H9 (cell line): ENCODE data around the gene SRPK3. TPM values are rescaled to one million over a fixed set of nuclear protein-coding genes. Genes with fewer than 3 reads are reported as not detected.

ENCODE experiments used
- DNase-seq: peaks from one replicate; pipeline ENCODE4 v3.0.0-alpha.2; 2017
- H2AFZ ChIP-seq: one replicate; pipeline ENCODE4 v1.6.1; 2013; ENCODE audit warnings: mild to moderate bottlenecking, low read length, control low read depth, moderate library complexity
- H2AK5ac ChIP-seq: 2 replicates; pipeline ENCODE4 v1.6.1; 2013; ENCODE audit warnings: low read length, control low read depth, mixed read lengths; ENCODE audit not compliant: insufficient read length
- H2BK120ac ChIP-seq: one replicate; pipeline ENCODE4 v1.6.1; 2013; ENCODE audit warnings: low read depth, mild to moderate bottlenecking, low read length, control low read depth, inconsistent platforms; ENCODE audit not compliant: poor library complexity, severe bottlenecking
- H2BK12ac ChIP-seq: 2 replicates; pipeline ENCODE4 v1.6.1; 2013; ENCODE audit warnings: low read length, control low read depth, mixed read lengths, low read depth; ENCODE audit not compliant: insufficient read length
- H2BK15ac ChIP-seq: 2 replicates; pipeline ENCODE4 v1.6.1; 2013; ENCODE audit warnings: low read depth, low read length, control low read depth
- H2BK20ac ChIP-seq: one replicate; pipeline ENCODE4 v1.6.1; 2013; ENCODE audit warnings: low read depth, mild to moderate bottlenecking, low read length, control low read depth, inconsistent platforms; ENCODE audit not compliant: poor library complexity, severe bottlenecking
- H2BK5ac ChIP-seq: 2 replicates; pipeline ENCODE4 v1.6.1; 2013; ENCODE audit warnings: low read length, control low read depth, mixed read lengths; ENCODE audit not compliant: insufficient read length
- H3K14ac ChIP-seq: 2 replicates; pipeline ENCODE4 v1.6.1; 2013; ENCODE audit warnings: low read length, control low read depth; ENCODE audit not compliant: insufficient read depth
- H3K18ac ChIP-seq: 2 replicates; pipeline ENCODE4 v1.6.1; 2013; ENCODE audit warnings: low read depth, mild to moderate bottlenecking, mixed read lengths, low read length, control low read depth; ENCODE audit not compliant: insufficient read length
- H3K23ac ChIP-seq: 2 replicates; pipeline ENCODE4 v1.6.1; 2013; ENCODE audit warnings: low read length, control low read depth, mixed read lengths, low read depth; ENCODE audit not compliant: insufficient read length
- H3K23me2 ChIP-seq: 2 replicates; pipeline ENCODE4 v1.6.1; 2013; ENCODE audit warnings: low read depth, mild to moderate bottlenecking, mixed read lengths, low read length, control low read depth; ENCODE audit not compliant: insufficient read length, poor library complexity, severe bottlenecking
- H3K27ac ChIP-seq: 2 replicates; pipeline ENCODE4 v1.5.1; 2013; ENCODE audit warnings: low read length, control low read depth, mixed read lengths, low read depth; ENCODE audit not compliant: insufficient read length
- H3K27me3 ChIP-seq: 2 replicates; pipeline ENCODE4 v1.6.1; 2013; ENCODE audit warnings: low read length, control low read depth, inconsistent platforms; ENCODE audit not compliant: insufficient read depth
- H3K4ac ChIP-seq: 2 replicates; pipeline ENCODE4 v1.6.1; 2013; ENCODE audit warnings: low read depth, mild to moderate bottlenecking, control low read depth, inconsistent platforms, low read length, moderate library complexity
- H3K4me1 ChIP-seq: 2 replicates; pipeline ENCODE4 v1.6.1; 2013; ENCODE audit warnings: low read length, control low read depth, inconsistent platforms; ENCODE audit not compliant: insufficient read depth
- H3K4me2 ChIP-seq: 2 replicates; pipeline ENCODE4 v1.6.1; 2013; ENCODE audit warnings: low read length, control low read depth, mixed read lengths; ENCODE audit not compliant: insufficient read length, insufficient read depth
- H3K56ac ChIP-seq: 2 replicates; pipeline ENCODE4 v1.6.1; 2013; ENCODE audit warnings: low read depth, mild to moderate bottlenecking, mixed read lengths, low read length, control low read depth; ENCODE audit not compliant: insufficient read length
- H3K79me1 ChIP-seq: 2 replicates; pipeline ENCODE4 v1.6.1; 2013; ENCODE audit warnings: low read depth, mild to moderate bottlenecking, moderate library complexity, low read length, control low read depth, inconsistent platforms; ENCODE audit not compliant: insufficient read depth, poor library complexity, severe bottlenecking
- H3K79me2 ChIP-seq: 2 replicates; pipeline ENCODE4 v1.6.1; 2013; ENCODE audit warnings: low read length, control low read depth, inconsistent platforms; ENCODE audit not compliant: insufficient read depth
- H3K9ac ChIP-seq: 2 replicates; pipeline ENCODE4 v1.6.1; 2013; ENCODE audit warnings: low read length, control low read depth, mixed read lengths; ENCODE audit not compliant: insufficient read length; ENCODE audit errors: extremely low read depth
- H3K9me3 ChIP-seq: one replicate; pipeline ENCODE4 v1.6.1; 2013; ENCODE audit warnings: low read depth, low read length, inconsistent platforms; ENCODE audit not compliant: control insufficient read depth
- H3T11ph ChIP-seq: one replicate; pipeline ENCODE4 v1.6.1; 2013; ENCODE audit warnings: mild to moderate bottlenecking, low read length, control low read depth, inconsistent platforms
- H4K20me1 ChIP-seq: one replicate; pipeline ENCODE4 v1.6.1; 2013; ENCODE audit not compliant: control insufficient read depth, insufficient read length, insufficient read depth
- H4K5ac ChIP-seq: 2 replicates; pipeline ENCODE4 v1.6.1; 2013; ENCODE audit warnings: low read depth, mild to moderate bottlenecking, mixed read lengths, low read length, control low read depth; ENCODE audit not compliant: insufficient read length
- H4K8ac ChIP-seq: replicated peaks from 2 replicates; pipeline ENCODE4 v1.6.1; 2013; ENCODE audit warnings: low read length, control low read depth, mixed read lengths, low read depth; ENCODE audit not compliant: insufficient read length
- H4K91ac ChIP-seq: 2 replicates; pipeline ENCODE4 v1.6.1; 2013; ENCODE audit warnings: low read depth, mild to moderate bottlenecking, moderate library complexity, mixed read lengths, low read length, control low read depth; ENCODE audit not compliant: insufficient read length
- H3K27ac Mint-ChIP-seq, 3 experiments: 2 replicates in 2 of 3; 3 replicates in 1 of 3; pipeline ENCODE4 v1.8.0; 2020 to 2021; ENCODE audit warnings: mixed read lengths in 3 of 3, mild to moderate bottlenecking in 1 of 3, moderate library complexity in 1 of 3
- H3K27me3 Mint-ChIP-seq: 2 replicates; pipeline ENCODE4 v1.8.0; 2021; ENCODE audit warnings: low read depth, mild to moderate bottlenecking, moderate library complexity, mixed read lengths
- H3K36me3 Mint-ChIP-seq, 3 experiments: 2 replicates in 2 of 3; 3 replicates in 1 of 3; pipeline ENCODE4 v1.8.0; 2020 to 2021; ENCODE audit warnings: low read depth in 3 of 3, mixed read lengths in 3 of 3; ENCODE audit not compliant: insufficient read depth in 1 of 3
- H3K4me1 Mint-ChIP-seq, 2 experiments: 2 replicates each; pipeline ENCODE4 v1.8.0; 2020; ENCODE audit warnings: mixed read lengths in 2 of 2
- H3K4me3 Mint-ChIP-seq, 2 experiments: 2 replicates in 1 of 2; 3 replicates in 1 of 2; pipeline ENCODE4 v1.8.0; 2020 to 2021; ENCODE audit warnings: mild to moderate bottlenecking in 2 of 2, mixed read lengths in 2 of 2, moderate library complexity in 1 of 2
- H3K9me3 Mint-ChIP-seq, 2 experiments: 2 replicates in 1 of 2; 3 replicates in 1 of 2; pipeline ENCODE4 v1.8.0; 2020; ENCODE audit warnings: mild to moderate bottlenecking in 2 of 2, mixed read lengths in 2 of 2, moderate library complexity in 1 of 2
- WGBS: extraction: QIAGEN DNeasy Blood & Tissue Kit; methylation state at CpG from one replicate; pipeline ENCODE4 v1.1.7; 2013; ENCODE audit warnings: missing lambda C conversion rate, low lambda C conversion rate, mixed read lengths; ENCODE audit not compliant: insufficient read length; ENCODE audit errors: extremely low coverage; 5-methylcytosine and 5-hydroxymethylcytosine counted together
- total RNA-seq: library from RNA; stranded (reverse); gene quantifications from 2 replicates; pipeline ENCODE4 v1.2.1, GENCODE V29; 2021
- TF ChIP-seq, protein P1 (sequence below): fragments of 200-600 bp; sonication (generic); conservative IDR thresholded peaks from 3 replicates; pipeline ENCODE4 v1.8.0; 2021; ENCODE audit warnings: antibody characterized with exemption, mild to moderate bottlenecking

The SRPK3 gene
- total RNA-seq, 1 experiment from 2014 or later, result not detected

DNA sequence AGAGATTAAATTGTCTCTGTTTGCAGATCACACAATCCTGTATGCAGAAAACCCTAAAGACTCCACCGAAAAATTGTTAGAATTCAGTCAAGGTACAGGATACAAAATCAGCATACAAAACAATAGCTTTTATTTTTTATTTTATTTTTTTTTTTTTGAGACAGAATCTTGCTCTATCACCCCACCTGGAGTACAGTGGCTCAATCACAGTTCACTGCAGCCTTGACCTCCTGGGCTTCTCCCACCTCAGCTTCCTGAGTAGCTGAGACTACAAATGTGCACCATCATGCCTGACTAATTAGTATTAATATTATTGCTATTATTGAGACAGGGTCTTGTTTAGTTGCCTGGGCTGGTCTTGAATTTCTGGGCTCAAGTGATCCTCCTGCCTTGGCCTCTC lies 25.7 kb upstream of the SRPK3 start:
- H4K5ac ChIP-seq, result no peak overlapping the region
- H3K23me2 ChIP-seq, result no peaks in the 10 kb centered on the region
- H2AK5ac ChIP-seq, result no peak overlapping the region
- H3T11ph ChIP-seq, result no peak overlapping the region
- H3K9me3 Mint-ChIP-seq, result peaks cover 74 to 77% of the 10 kb centered on the region in 2 experiments
- H3K36me3 Mint-ChIP-seq, result peaks cover 0 to under 1% (median 0%) of the 10 kb centered on the region in 3 experiments; a peak in 3 of 7 replicates
- no peaks in the 10 kb centered on the region for H3K4me1 Mint-ChIP-seq
- H2BK120ac ChIP-seq, result no peak overlapping the region
- no peaks in the 10 kb centered on the region for H4K20me1 ChIP-seq
- no peak overlapping the region for H3K27ac Mint-ChIP-seq
- H2AFZ ChIP-seq, result no peak overlapping the region
- no peak overlapping the region for H3K56ac ChIP-seq
- peaks cover 32% of the 10 kb centered on the region for H3K9me3 ChIP-seq
- H3K27me3 Mint-ChIP-seq, result peaks cover 6% of the 10 kb centered on the region
- WGBS, result no CpG with 5 or more reads among the region's 1 CpG
- H3K27me3 ChIP-seq, result no peaks in the 10 kb centered on the region
- no peak overlapping the region for H3K23ac ChIP-seq
- no peak overlapping the region for H4K91ac ChIP-seq
- H3K27ac ChIP-seq, result no peak overlapping the region
- TF ChIP-seq, protein P1, sequence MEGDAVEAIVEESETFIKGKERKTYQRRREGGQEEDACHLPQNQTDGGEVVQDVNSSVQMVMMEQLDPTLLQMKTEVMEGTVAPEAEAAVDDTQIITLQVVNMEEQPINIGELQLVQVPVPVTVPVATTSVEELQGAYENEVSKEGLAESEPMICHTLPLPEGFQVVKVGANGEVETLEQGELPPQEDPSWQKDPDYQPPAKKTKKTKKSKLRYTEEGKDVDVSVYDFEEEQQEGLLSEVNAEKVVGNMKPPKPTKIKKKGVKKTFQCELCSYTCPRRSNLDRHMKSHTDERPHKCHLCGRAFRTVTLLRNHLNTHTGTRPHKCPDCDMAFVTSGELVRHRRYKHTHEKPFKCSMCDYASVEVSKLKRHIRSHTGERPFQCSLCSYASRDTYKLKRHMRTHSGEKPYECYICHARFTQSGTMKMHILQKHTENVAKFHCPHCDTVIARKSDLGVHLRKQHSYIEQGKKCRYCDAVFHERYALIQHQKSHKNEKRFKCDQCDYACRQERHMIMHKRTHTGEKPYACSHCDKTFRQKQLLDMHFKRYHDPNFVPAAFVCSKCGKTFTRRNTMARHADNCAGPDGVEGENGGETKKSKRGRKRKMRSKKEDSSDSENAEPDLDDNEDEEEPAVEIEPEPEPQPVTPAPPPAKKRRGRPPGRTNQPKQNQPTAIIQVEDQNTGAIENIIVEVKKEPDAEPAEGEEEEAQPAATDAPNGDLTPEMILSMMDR, result peak; percentile 31; the same call in 2 of the 3 replicates
- no peak overlapping the region for H3K4me2 ChIP-seq
- H3K14ac ChIP-seq, result no peak overlapping the region
- no peak overlapping the region for H4K8ac ChIP-seq
- no peak overlapping the region for H3K9ac ChIP-seq
- no peak overlapping the region for H2BK5ac ChIP-seq
- H2BK15ac ChIP-seq, result no peak overlapping the region
- H2BK20ac ChIP-seq, result no peak overlapping the region
- H3K4ac ChIP-seq, result no peak overlapping the region
- H3K79me1 ChIP-seq, result no peaks in the 10 kb centered on the region
- no peaks in the 10 kb centered on the region for H3K4me1 ChIP-seq
- H2BK12ac ChIP-seq, result no peak overlapping the region
- H3K79me2 ChIP-seq, result no peaks in the 10 kb centered on the region
- no peak overlapping the region for H3K18ac ChIP-seq
- no peak for DNase-seq
- no peak overlapping the region for H3K4me3 Mint-ChIP-seq
